Measurements from ENCODE around the gene ZBTB34.

ZBTB34 gene

DNA sequence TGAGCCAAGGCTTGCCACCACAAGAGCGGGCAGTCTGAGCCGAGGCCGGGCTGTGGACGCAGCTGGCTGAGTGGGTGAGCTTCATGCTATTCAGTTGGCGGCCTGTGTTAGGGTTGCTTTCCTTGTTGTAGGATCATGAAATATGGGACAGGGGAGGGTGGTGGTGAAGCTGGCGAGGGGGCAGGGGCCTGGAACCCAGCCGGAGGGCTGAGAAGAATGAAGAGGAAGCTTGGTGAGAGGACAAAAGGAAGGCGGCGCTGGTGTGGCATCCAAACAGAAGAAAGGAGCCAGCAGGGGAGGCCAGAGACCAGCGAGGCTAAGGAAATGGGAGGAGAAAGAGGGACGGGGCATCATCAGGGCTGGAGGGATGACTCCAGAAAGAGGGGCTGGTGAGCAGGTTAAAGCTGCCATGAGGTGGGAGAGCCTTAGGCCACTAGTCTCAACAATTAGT is 72.5 kb downstream of the ZBTB34 start:
- no peak for DNase-seq

DNA sequence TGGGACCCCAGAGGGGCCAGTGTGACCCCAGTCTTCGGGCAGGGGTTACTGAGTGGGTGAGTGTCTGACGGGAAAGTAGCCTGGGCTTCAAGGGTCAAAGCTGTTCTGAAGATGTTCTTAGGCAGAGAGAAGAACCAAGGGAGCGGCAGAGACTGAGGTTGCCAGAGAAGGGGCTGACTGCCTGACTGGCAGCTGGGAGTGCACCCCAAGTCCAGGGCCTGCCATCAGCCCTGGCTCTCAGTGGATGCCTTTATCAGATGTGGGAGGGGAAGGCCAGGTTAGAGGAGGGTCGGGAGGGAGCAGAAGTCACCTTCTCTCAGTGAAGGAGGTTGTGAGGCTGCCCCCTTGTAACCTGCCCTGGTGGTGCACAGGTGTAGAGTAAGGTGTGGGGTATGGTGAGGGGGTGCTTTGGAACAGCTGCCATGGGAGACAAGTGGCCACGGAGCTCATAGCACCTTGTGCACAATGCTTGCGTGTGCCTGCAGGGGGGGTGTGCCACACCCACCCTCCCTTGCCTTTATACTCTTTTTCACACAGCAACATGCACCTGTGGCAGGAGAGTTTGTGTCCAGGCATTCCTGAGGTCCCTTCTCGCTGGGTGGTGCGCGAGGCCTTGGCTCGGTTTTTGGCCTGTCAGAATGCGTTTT is 73.0 kb downstream of the ZBTB34 start:
- DNase-seq = no peak

DNA sequence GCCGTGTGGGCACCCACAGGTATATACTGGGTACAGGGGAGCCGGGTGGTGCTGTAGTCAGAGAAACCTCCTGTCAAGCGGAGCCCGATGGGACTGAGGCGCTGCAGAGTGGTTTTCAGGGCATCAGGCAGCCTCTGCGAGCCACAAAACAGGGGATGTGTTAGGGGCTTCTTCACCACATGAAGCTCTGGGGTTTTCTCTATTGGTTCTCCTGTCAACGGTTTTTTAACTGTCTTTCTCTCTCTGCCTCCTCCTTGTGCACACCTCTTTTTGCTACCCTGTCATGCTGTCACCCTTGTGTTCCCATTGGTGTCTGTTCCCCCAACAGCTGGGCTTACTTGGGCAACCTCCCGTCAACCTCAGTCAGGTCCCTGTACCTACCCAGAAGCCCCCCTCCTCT is 74.0 kb downstream of the ZBTB34 start:
- no peak for DNase-seq
